Hepatocyte (in vitro differentiated cells): ENCODE data around the gene POMP. TPM values are rescaled to one million over a fixed set of nuclear protein-coding genes. Genes with fewer than 3 reads are reported as not detected.

Source experiments
- DNase-seq: peaks from one replicate; pipeline ENCODE4 v3.0.0-alpha.2; 2016; ENCODE audit warnings: low spot score
- H2AFZ ChIP-seq: fragments of 200-600 bp; sonication (generic); 2 replicates; pipeline ENCODE4 v1.6.0; 2016; ENCODE audit warnings: antibody characterized with exemption, mild to moderate bottlenecking
- H3K27ac ChIP-seq: fragments of 200-600 bp; sonication (generic); 2 replicates; pipeline ENCODE4 v1.5.1; 2016; ENCODE audit warnings: mild to moderate bottlenecking
- H3K27me3 ChIP-seq: fragments of 200-600 bp; sonication (generic); 2 replicates; pipeline ENCODE4 v1.6.1; 2016
- H3K36me3 ChIP-seq: fragments of 200-600 bp; sonication (generic); replicated peaks from 2 replicates; pipeline ENCODE4 v1.5.1; 2016; ENCODE audit warnings: low read depth; ENCODE audit not compliant: insufficient read depth
- H3K4me1 ChIP-seq: fragments of 200-600 bp; sonication (generic); 2 replicates; pipeline ENCODE4 v1.5.1; 2016; ENCODE audit warnings: mild to moderate bottlenecking, moderate library complexity; ENCODE audit not compliant: insufficient read depth
- H3K4me2 ChIP-seq: fragments of 200-600 bp; sonication (generic); 2 replicates; pipeline ENCODE4 v1.6.0; 2016
- H3K4me3 ChIP-seq: fragments of 200-600 bp; sonication (generic); 2 replicates; pipeline ENCODE4 v1.5.1; 2016; ENCODE audit warnings: mild to moderate bottlenecking
- H3K79me2 ChIP-seq: fragments of 200-600 bp; sonication (generic); 2 replicates; pipeline ENCODE4 v1.6.0; 2017; ENCODE audit warnings: mild to moderate bottlenecking
- H3K9me2 ChIP-seq: fragments of 200-600 bp; sonication (generic); replicated peaks from 2 replicates; pipeline ENCODE4 v1.6.0; 2017; ENCODE audit warnings: mild to moderate bottlenecking; ENCODE audit not compliant: insufficient read depth
- H3K9me3 ChIP-seq: fragments of 200-600 bp; sonication (generic); 2 replicates; pipeline ENCODE4 v1.5.1; 2016; ENCODE audit warnings: low read depth, mild to moderate bottlenecking
- H4K20me1 ChIP-seq: fragments of 200-600 bp; sonication (generic); 2 replicates; pipeline ENCODE4 v1.6.0; 2016; ENCODE audit warnings: mild to moderate bottlenecking; ENCODE audit not compliant: insufficient read depth, poor library complexity, severe bottlenecking
- EZH2 ChIP-seq: fragments of 200-600 bp; sonication (generic); IDR thresholded peaks from 2 replicates; pipeline ENCODE4 v1.6.1; 2016; ENCODE audit warnings: antibody characterized with exemption, mild to moderate bottlenecking, borderline replicate concordance
- EZH2phosphoT487 ChIP-seq: fragments of 200-600 bp; sonication (generic); IDR thresholded peaks from one replicate; pipeline ENCODE4 v1.6.1; 2018; ENCODE audit warnings: antibody characterized with exemption, mild to moderate bottlenecking, low read depth, moderate library complexity; ENCODE audit not compliant: unreplicated experiment, severe bottlenecking
- WGBS: methylation state at CpG from one replicate; pipeline ENCODE4 v1.1.6; 2016; ENCODE audit warnings: low lambda C conversion rate; ENCODE audit errors: missing lambda C conversion rate; 5-methylcytosine and 5-hydroxymethylcytosine counted together
- polyA plus RNA-seq: library from polyadenylated mRNA; unstranded; fragments of >200 nt; fragmentation: Nextera tagmentation; extraction: Ambion mirVana; gene quantifications from 2 replicates; pipeline ENCODE4 v1.2.1, GENCODE V29; 2016
- small RNA-seq: library from RNA; depleted of rRNA; stranded (forward); fragments of <200 nt; gene quantifications from one replicate; pipeline ENCODE3, GENCODE V24; 2014
- total RNA-seq: library from RNA; depleted of rRNA; stranded (reverse); fragments of >200 nt; gene quantifications from 2 replicates; pipeline ENCODE4 v1.2.3, GENCODE V29; 2014
- TF ChIP-seq, protein P1 (sequence below): fragments of 200-600 bp; sonication (generic); IDR thresholded peaks from 2 replicates; pipeline ENCODE4 v1.5.1; 2016; ENCODE audit warnings: antibody characterized with exemption, mild to moderate bottlenecking; ENCODE audit not compliant: poor library complexity

POMP gene
- total and polyA plus RNA-seq, 2 experiments from 2014 or later = 88.1 to 198 TPM

DNA sequence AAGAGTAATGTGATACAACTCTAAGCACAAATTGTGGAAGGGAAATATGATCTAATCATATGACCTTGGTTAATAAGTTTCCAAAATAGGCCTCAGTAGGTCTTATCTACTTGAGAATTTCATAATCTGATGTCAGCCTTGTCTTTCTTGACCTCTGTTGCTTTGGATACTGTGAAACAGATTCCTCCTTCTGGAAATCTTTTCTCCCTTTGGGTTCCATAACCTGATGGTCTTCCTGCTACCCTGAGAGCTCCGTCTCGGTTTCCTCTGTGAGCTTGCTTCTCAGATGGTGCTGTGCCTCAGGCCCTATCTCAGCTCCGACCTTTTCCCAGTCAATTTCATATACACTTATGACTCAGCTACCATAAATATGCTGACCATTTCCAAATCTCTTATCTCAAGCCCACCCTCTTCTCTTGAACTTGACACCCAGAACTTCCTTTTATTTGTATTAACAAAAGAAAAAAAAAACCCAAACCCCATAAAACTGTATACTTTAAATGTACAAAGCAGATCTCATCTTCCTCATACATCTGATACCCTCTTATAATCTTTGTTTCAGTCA, 66.2 kb downstream of the POMP start:
- H4K20me1 ChIP-seq = no peaks in the 10 kb centered on the region
- peaks cover 15% of the 10 kb centered on the region for H3K4me1 ChIP-seq
- no peaks in the 10 kb centered on the region for H3K36me3 ChIP-seq
- no peaks in the 10 kb centered on the region for H3K9me3 ChIP-seq
- H3K27me3 ChIP-seq = no peaks in the 10 kb centered on the region
- TF ChIP-seq EZH2phosphoT487 (no peak), EZH2 (no peak)
- TF ChIP-seq, protein P1, sequence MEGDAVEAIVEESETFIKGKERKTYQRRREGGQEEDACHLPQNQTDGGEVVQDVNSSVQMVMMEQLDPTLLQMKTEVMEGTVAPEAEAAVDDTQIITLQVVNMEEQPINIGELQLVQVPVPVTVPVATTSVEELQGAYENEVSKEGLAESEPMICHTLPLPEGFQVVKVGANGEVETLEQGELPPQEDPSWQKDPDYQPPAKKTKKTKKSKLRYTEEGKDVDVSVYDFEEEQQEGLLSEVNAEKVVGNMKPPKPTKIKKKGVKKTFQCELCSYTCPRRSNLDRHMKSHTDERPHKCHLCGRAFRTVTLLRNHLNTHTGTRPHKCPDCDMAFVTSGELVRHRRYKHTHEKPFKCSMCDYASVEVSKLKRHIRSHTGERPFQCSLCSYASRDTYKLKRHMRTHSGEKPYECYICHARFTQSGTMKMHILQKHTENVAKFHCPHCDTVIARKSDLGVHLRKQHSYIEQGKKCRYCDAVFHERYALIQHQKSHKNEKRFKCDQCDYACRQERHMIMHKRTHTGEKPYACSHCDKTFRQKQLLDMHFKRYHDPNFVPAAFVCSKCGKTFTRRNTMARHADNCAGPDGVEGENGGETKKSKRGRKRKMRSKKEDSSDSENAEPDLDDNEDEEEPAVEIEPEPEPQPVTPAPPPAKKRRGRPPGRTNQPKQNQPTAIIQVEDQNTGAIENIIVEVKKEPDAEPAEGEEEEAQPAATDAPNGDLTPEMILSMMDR = no peak
- no peaks in the 10 kb centered on the region for H3K79me2 ChIP-seq
- DNase-seq = peak; percentile 15
- H3K9me2 ChIP-seq = no peaks in the 10 kb centered on the region
- H3K4me2 ChIP-seq = peak overlapping the region; percentile 12
- no peak overlapping the region for H3K4me3 ChIP-seq
- no peak overlapping the region for H2AFZ ChIP-seq
- WGBS = 70% methylated on average over 3 of the region's 3 CpGs
- peak overlapping the region; percentile 50 for H3K27ac ChIP-seq

Small RNA genes lying within 50 kb of the gene (small RNA-seq; reads per million reads assigned to genes)
- not detected for gene RF00019
- gene RNU6-53P = not detected

Other genes with a start within 250 kb of the POMP start
- 37.0 and 40.1 TPM in 2 replicates for gene FLT1, start 164.0 kb upstream of the POMP start, total RNA-seq
- gene FLT1, start 164.0 kb upstream of the POMP start, polyA plus RNA-seq = 30.2 and 30.4 TPM in 2 replicates
- gene SLC46A3, start 59.8 kb downstream of the POMP start, total RNA-seq = 48.1 and 48.5 TPM in 2 replicates
- 21.6 and 27.9 TPM in 2 replicates for gene SLC46A3, start 59.8 kb downstream of the POMP start, polyA plus RNA-seq
- 3.0 and 4.3 TPM in 2 replicates for gene MTUS2, start 161.2 kb downstream of the POMP start, total RNA-seq
- 4.3 and 4.9 TPM in 2 replicates for gene MTUS2, start 161.2 kb downstream of the POMP start, polyA plus RNA-seq